T-helper 2 cell treated with Interferon-gamma antibody and Interleukin-4, amounts not matched to agents 100 ng/mL and 5 ng/mL, for 36 hours (primary cell): ENCODE data around the gene SNAP25. TPM values are rescaled to one million over a fixed set of nuclear protein-coding genes. Genes with fewer than 3 reads are reported as not detected.

Source experiments
- intact Hi-C: fragments of 100-400 bp; cut with micrococcal nuclease; formaldehyde crosslinking; loops from one replicate; pipeline ENCODE4 v1.15.1; 2023
- total RNA-seq: library from RNA; stranded (reverse); gene quantifications from 2 replicates; pipeline ENCODE4 v1.2.3, GENCODE V29; 2022

Gene SNAP25
- total RNA-seq, 1 donor from 2014 or later: 0.48 TPM

GRCh38 chr20:10216146-10216791 is 2.4 kb upstream of the SNAP25 start:
- intact Hi-C loops: loop anchor here (5.0 to 10.0 kb wide), 6 partner anchors 91 to 1676 kb away; partner anchors contain the start of gene JAG1

GRCh38 chr20:10217721-10218410 is 764 bp upstream of the SNAP25 start:
- intact Hi-C loops: loop anchor here (1.0 to 10.0 kb wide), 7 partner anchors 89 to 1674 kb away; partner anchors contain the start of genes JAG1 and SLX4IP

- intact Hi-C loops: loop anchor here (5.0 to 10.0 kb wide), 6 partner anchors 88 to 1673 kb away; partner anchors contain the start of gene JAG1
Observed at GRCh38 chr20:10219452-10219791, 792 bp downstream of the SNAP25 start.

- intact Hi-C loops: loop anchor here (5.0 to 10.0 kb wide), 7 partner anchors 87 to 1672 kb away; partner anchors contain the start of gene JAG1
Observed at GRCh38 chr20:10219993-10220750, 1.5 kb downstream of the SNAP25 start.

DNA sequence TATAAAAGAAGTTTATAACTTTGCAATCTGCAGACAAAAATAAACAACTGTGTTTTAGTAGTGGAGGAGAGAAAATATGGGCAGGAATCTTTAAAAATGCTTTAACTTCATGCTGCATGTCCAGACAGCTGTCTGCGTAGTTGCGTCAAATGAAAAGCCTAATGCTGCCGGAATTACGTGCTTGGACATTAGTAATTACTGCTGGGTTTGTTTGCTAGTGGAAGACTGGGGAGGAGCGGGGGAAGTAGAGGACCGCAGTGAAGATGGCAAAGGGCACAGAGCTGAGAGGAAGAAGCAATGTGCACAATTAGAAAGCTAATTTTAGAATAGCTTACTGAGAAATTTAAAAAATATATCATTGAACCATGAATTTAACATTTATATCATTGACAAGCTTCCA is 2.4 kb downstream of the SNAP25 start:
- intact Hi-C loops: loop anchor here (10.0 kb wide), 1 partner anchor 134 kb away; no protein-coding TSS in a partner anchor

GRCh38 chr20:10225439-10226060 is 6.9 kb downstream of the SNAP25 start:
- intact Hi-C loops: loop anchor here (10.0 kb wide), 1 partner anchor 129 kb away; no protein-coding TSS in a partner anchor

GRCh38 chr20:10228330-10228729 is 9.7 kb downstream of the SNAP25 start:
- intact Hi-C loops: loop anchor here (10.0 kb wide), 1 partner anchor 126 kb away; no protein-coding TSS in a partner anchor

GRCh38 chr20:10231290-10231689 is 12.7 kb downstream of the SNAP25 start:
- intact Hi-C loops: no loop called here

GRCh38 chr20:10236540-10237533 is 18.2 kb downstream of the SNAP25 start:
- intact Hi-C loops: no loop called here

DNA sequence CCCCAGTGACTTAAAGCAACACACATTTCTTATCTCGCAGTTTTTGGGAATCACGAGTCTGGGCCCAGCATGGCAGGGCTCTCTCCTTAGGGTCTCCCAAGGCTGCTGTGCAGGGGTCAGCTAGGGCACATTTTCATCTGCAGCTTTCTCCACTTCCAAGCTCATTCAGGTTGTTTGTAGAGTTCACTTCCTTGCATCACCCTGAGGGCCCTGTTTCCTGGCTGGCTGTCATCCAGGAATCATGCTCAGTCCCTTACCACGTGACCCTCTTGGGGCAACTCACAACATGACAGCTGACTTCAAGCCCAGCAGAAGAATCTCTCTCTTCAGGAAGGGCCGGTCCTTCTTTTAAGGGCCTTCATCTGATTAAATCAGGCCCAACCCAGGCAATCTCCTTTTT is 21.3 kb downstream of the SNAP25 start:
- intact Hi-C loops: no loop called here

- intact Hi-C loops: no loop called here
Observed at GRCh38 chr20:10240655-10241054, 22.0 kb downstream of the SNAP25 start.

DNA sequence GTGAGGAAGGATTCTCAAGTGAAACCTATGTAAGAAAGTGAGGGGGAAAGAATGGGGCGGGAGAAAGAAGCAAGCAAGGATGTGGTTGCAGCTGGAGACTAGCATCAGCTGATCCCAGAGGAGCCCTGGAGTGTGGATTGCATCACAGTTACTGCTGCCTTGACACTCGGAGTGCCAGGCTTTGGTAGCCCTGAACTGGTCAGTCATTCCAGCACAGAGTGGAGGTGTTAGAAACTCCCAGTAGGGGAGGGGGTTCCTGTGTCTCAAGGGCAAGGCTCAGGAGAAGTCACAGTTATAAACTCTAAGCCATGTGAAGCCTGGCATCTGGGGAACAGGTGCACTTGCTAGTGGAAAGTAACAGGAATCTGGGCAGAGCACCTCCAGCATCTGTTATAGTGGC is 23.5 kb downstream of the SNAP25 start:
- intact Hi-C loops: no loop called here

DNA sequence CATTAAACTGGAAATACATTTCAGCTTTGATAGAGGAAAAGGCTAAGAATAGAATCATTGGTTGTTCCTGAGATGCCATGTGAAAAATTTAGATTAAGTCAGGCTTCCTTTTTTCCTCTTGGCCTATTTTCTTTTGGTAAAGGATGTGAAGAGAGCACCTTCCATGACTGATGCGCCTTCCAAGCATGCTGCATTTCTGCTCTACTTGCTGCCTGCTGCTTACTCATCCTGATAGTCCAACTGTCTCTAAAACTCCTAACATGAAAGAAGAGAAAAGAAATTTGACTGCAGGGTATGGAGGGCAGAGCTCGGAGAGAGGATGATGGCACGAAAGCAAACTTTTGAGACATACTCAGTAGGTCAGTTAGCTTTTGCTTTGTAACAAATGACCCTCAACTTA is 28.8 kb downstream of the SNAP25 start:
- intact Hi-C loops: no loop called here

DNA sequence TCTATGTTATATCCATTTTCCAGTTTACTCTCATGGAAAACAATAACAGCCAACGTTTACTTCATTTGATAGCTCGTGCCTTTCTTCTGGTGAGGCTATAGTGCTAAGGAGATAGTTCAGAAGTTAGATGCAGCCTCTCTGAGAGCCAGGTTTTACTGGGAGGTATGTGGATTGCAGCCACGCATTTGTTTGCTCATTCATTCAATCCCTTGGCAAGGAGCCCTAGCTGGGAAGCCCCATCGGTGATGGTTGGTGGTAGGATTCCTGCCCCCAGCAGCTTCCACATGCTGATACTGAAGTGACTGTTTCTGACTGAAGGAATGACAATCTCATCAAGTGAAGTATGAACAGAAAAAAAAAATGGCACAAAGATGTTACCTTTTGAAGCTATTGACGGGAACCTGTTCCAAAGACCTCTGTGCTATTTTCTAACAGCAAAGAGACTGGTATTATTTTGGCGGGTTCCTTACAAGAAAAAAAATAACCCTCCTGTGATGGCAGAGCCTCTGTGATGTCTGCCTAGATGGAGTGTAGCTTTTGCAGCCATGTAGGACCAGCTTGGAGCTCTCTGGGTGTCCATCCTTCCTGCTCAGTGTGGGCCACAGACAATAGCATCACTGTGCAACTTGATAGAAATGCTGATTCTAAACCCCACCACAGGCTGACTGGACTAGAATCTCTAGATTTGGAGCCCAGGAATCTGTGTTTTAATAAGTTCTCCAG is 30.6 kb downstream of the SNAP25 start:
- intact Hi-C loops: no loop called here

- intact Hi-C loops: no loop called here
Observed at GRCh38 chr20:10249822-10250221, 31.2 kb downstream of the SNAP25 start.

DNA sequence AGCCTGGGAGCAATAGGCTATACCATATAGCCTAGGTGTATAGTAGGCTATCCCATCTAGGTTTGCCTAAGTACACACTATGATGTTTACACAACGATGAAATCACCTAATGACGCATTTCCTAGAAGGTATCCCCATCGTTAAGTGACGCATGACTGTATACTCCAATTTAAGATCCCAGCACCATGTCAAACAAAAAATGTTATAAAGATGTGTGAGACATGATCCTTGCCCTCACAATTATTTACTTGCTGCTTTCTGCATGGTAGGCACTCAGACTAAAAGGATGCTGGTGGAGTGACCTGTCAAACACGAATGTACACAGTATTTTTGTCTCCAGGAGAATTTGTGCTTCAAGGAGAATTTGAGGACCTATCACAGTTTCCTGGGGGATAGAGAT is 32.3 kb downstream of the SNAP25 start:
- intact Hi-C loops: no loop called here

- intact Hi-C loops: no loop called here
Observed at GRCh38 chr20:10253780-10254179, 35.1 kb downstream of the SNAP25 start.

GRCh38 chr20:10255846-10256245 is 37.2 kb downstream of the SNAP25 start:
- intact Hi-C loops: no loop called here

GRCh38 chr20:10259166-10259565 is 40.5 kb downstream of the SNAP25 start:
- intact Hi-C loops: no loop called here
